K562 (cell line): ENCODE measurements around the gene CD99L2. TPM values are rescaled to one million over a fixed set of nuclear protein-coding genes. Genes with fewer than 3 reads are reported as not detected.
A peak's percentile ranks its signal among the peaks of the same experiment; 100 is the strongest.

ENCODE experiments used
- ATAC-seq: fragments of 200-7000 bp; cut with Tn5 transposase; 3 replicates; pipeline ENCODE4 v1.9.1; 2020; ENCODE audit warnings: moderate library complexity
- BruUV-seq: library from RNA; stranded (reverse); fragments of 400-500 nt; replicated peaks from 2 replicates; lab custom pipeline; 2021; lab: Mats Ljungman, UMichigan
- CTCF ChIA-PET: fragments of 300-600 bp; formaldehyde crosslinking; extraction: SDS; loops from one replicate; lab custom pipeline; 2021; ENCODE audit warnings: low intra/inter-chr PET ratio; lab: Yijun Ruan, JAX
- POLR2A ChIA-PET: fragments of 300-600, 350-650 bp; sonication (Branson Sonifier 250); formaldehyde crosslinking; extraction: SDS; loops from one replicate; lab custom pipeline; 2021; ENCODE audit warnings: antibody characterized with exemption, inconsistent platforms; lab: Yijun Ruan, JAX
- DNase-seq, 4 experiments: peaks; one replicate each; pipeline versions ENCODE4 v3.0.0 to v3.0.0-alpha.2; 2011 to 2018; ENCODE audit warnings: low spot score in 3 of 4, mixed read lengths in 3 of 4; ENCODE audit errors: extremely low read depth in 1 of 4
- FAIRE-seq: peaks from 2 replicates; lab custom pipeline; 2011; peaks lifted over from hg19 to GRCh38; lab: Jason Lieb, UNC
- H2AFZ ChIP-seq: 2 replicates; pipeline ENCODE4 v1.6.0; 2011; ENCODE audit warnings: low read depth, low read length, control low read depth, inconsistent platforms
- H3K27ac ChIP-seq: fragments of 200-600 bp; 3 replicates; pipeline ENCODE4 v1.8.0; 2011; ENCODE audit warnings: low read depth, mild to moderate bottlenecking, control low read depth, inconsistent platforms, low read length, moderate library complexity, mixed read lengths; ENCODE audit errors: extremely low read depth
- H3K27me3 ChIP-seq, 2 experiments: fragments of 300-600 bp in 1 of 2; 2 replicates in 1 of 2; 3 replicates in 1 of 2; pipeline versions ENCODE4 v1.6.0 to v1.8.0; 2011; ENCODE audit warnings: inconsistent platforms in 2 of 2, low read length in 2 of 2, mild to moderate bottlenecking in 1 of 2, mixed read lengths in 1 of 2, moderate library complexity in 1 of 2; ENCODE audit not compliant: control insufficient read depth in 2 of 2, insufficient read depth in 2 of 2
- H3K36me3 ChIP-seq: fragments of 300-600 bp; 3 replicates; pipeline ENCODE4 v1.8.0; 2011; ENCODE audit warnings: mild to moderate bottlenecking, low read length, inconsistent platforms; ENCODE audit not compliant: control insufficient read depth, insufficient read depth
- H3K4me1 ChIP-seq, 2 experiments: fragments of 200-600 bp in 1 of 2; replicated peaks in 1 of 2; 2 replicates in 1 of 2; 3 replicates in 1 of 2; pipeline versions ENCODE4 v1.5.1 to v1.8.0; 2011; ENCODE audit warnings: inconsistent platforms in 2 of 2, low read length in 2 of 2, mild to moderate bottlenecking in 1 of 2, mixed read lengths in 1 of 2, moderate library complexity in 1 of 2; ENCODE audit not compliant: control insufficient read depth in 2 of 2, insufficient read depth in 2 of 2
- H3K4me2 ChIP-seq: 2 replicates; pipeline ENCODE4 v1.6.1; 2011; ENCODE audit warnings: low read length, control low read depth, inconsistent platforms, mixed read lengths; ENCODE audit not compliant: insufficient read depth
- H3K4me3 ChIP-seq: fragments of 200-600 bp; sonication (generic), shearing (Covaris generic); 2 replicates; pipeline ENCODE4 v1.5.1; 2016; ENCODE audit warnings: control low read depth, inconsistent platforms
- H3K79me2 ChIP-seq: fragments of 200-600 bp; 3 replicates; pipeline ENCODE4 v1.8.0; 2011; ENCODE audit warnings: low read length, inconsistent platforms; ENCODE audit not compliant: control insufficient read depth, insufficient read depth
- H3K9ac ChIP-seq, 2 experiments: 2 replicates each; pipeline versions ENCODE4 v1.6.0 to v1.6.1; 2011; ENCODE audit warnings: low read depth in 2 of 2, low read length in 2 of 2, control low read depth in 1 of 2, inconsistent platforms in 1 of 2, mild to moderate bottlenecking in 1 of 2, mixed read lengths in 1 of 2; ENCODE audit not compliant: insufficient read depth in 1 of 2
- H3K9me1 ChIP-seq: one replicate; pipeline ENCODE4 v1.6.0; 2011; ENCODE audit warnings: inconsistent platforms, mild to moderate bottlenecking, low read length, moderate library complexity; ENCODE audit not compliant: control insufficient read depth, insufficient read depth
- H3K9me3 ChIP-seq: replicated peaks from 2 replicates; pipeline ENCODE4 v1.5.1; 2011; ENCODE audit warnings: low read depth, low read length, inconsistent platforms; ENCODE audit not compliant: control insufficient read depth, insufficient read depth
- H4K20me1 ChIP-seq: replicated peaks from 2 replicates; pipeline ENCODE4 v1.6.1; 2011; ENCODE audit warnings: low read length, inconsistent platforms, mixed read lengths; ENCODE audit not compliant: control insufficient read depth, insufficient read depth
- CBFA2T3 ChIP-seq: fragments of 450-650 bp; IDR thresholded peaks from 2 replicates; pipeline ENCODE4 v1.6.1; 2017
- MAX ChIP-seq: sonication (generic); formaldehyde crosslinking; IDR thresholded peaks from 2 replicates; pipeline ENCODE4 v1.9.0; 2022; ENCODE audit warnings: mild to moderate bottlenecking, missing genetic modification reagents
- MNT ChIP-seq, 2 experiments: fragments of 450-650 bp; conservative IDR thresholded peaks; 2 replicates each; pipeline ENCODE4 v1.6.1; 2017; ENCODE audit warnings: mild to moderate bottlenecking in 2 of 2, moderate library complexity in 2 of 2
- NFIC ChIP-seq: fragments of 450-650 bp; IDR thresholded peaks from 2 replicates; pipeline ENCODE4 v1.6.1; 2017; ENCODE audit warnings: mild to moderate bottlenecking, inconsistent platforms
- NFYB ChIP-seq: IDR thresholded peaks from 2 replicates; pipeline ENCODE4 v1.6.1; 2011; ENCODE audit warnings: mild to moderate bottlenecking, moderate library complexity; ENCODE audit not compliant: insufficient read length; ENCODE audit errors: extremely low read depth
- SIRT6 ChIP-seq: IDR thresholded peaks from one replicate; pipeline ENCODE4 v1.6.1; 2012; ENCODE audit warnings: low read depth, mild to moderate bottlenecking, control low read depth, inconsistent platforms, low read length, moderate library complexity
- SMARCE1 ChIP-seq: fragments of 450-650 bp; IDR thresholded peaks from 2 replicates; pipeline ENCODE4 v1.7.1; 2016; ENCODE audit warnings: mild to moderate bottlenecking
- ZC3H8 ChIP-seq: fragments of 450-650 bp; IDR thresholded peaks from 2 replicates; pipeline ENCODE4 v1.6.1; 2017
- ZNF143 ChIP-seq: sonication (generic); formaldehyde crosslinking; IDR thresholded peaks from 2 replicates; pipeline ENCODE4 v1.9.0; 2022; ENCODE audit warnings: mild to moderate bottlenecking, missing genetic modification reagents
- ZNF174 ChIP-seq: fragments of 250-450 bp; sonication (Bioruptor Pico); IDR thresholded peaks from 2 replicates; pipeline ENCODE4 v1.4.0; 2020; ENCODE audit warnings: mild to moderate bottlenecking
- WGBS: fragments of 100-300 bp; shearing (Covaris generic); methylation state at CpG from one replicate; pipeline ENCODE4 v1.1.6; 2016; ENCODE audit warnings: low coverage, mixed read lengths; ENCODE audit not compliant: insufficient coverage; ENCODE audit errors: missing lambda C conversion rate; 5-methylcytosine and 5-hydroxymethylcytosine counted together
- in situ Hi-C: fragments of 300-500 bp; cut with MboI; formaldehyde crosslinking; loops from 4 replicates; pipeline ENCODE4 v1.15.0; 2018; ENCODE audit warnings: inconsistent platforms, mixed read lengths
- intact Hi-C: fragments of 100-400 bp; cut with micrococcal nuclease; formaldehyde crosslinking; loops from 2 replicates; pipeline ENCODE4 v1.14.2; 2022
- polyA plus RNA-seq, 8 experiments: library from polyadenylated mRNA; depleted of rRNA in 4 of 8; stranded (reverse) in 5 of 8; unstranded in 3 of 8; fragments of >200 nt; fragmentation: Nextera tagmentation in 2 of 8; fragmentation: Illumina TruSeq in 1 of 8; extraction: Ambion mirVana in 2 of 8; extraction: Trizol in 1 of 8; gene quantifications; 2 replicates each; pipeline versions ENCODE4 v1.2.1 to v1.2.3, GENCODE V29; 2011 to 2014; ENCODE audit warnings: inconsistent platforms in 1 of 8, missing spikeins in 1 of 8
- total RNA-seq, 7 experiments: library from RNA; depleted of rRNA in 6 of 7; stranded (reverse); fragments of >200 nt in 6 of 7; fragmentation: Illumina TruSeq in 2 of 7; extraction: Trizol in 2 of 7; gene quantifications; 2 replicates each; pipeline versions ENCODE4 v1.2.1 to v1.2.3, GENCODE V29; 2011 to 2021; ENCODE audit warnings: low replicate concordance in 1 of 7
- TF ChIP-seq, protein P1 (sequence below), 2 experiments: IDR thresholded peaks; 2 replicates each; pipeline ENCODE4 v1.6.1; 2011; ENCODE audit warnings: borderline replicate concordance in 1 of 2, control low read depth in 1 of 2, low read depth in 1 of 2, low read length in 1 of 2, mild to moderate bottlenecking in 1 of 2, mixed read lengths in 1 of 2, moderate library complexity in 1 of 2; ENCODE audit not compliant: insufficient read depth in 1 of 2, insufficient read length in 1 of 2, poor library complexity in 1 of 2, severe bottlenecking in 1 of 2; ENCODE audit errors: extremely low read depth in 1 of 2

CD99L2 gene
- total and polyA plus RNA-seq, 9 of the 15 experiments (the other 6 are each of a cell fraction or from before 2014, with no cell fraction given) = 0.76 to 19.0 (median 11.9) TPM

GRCh38 chrX:150767475-150768131, 130.9 kb downstream of the CD99L2 start (continued):
- TF ChIP-seq MNT (conservative IDR thresholded peaks at IDR 0.05) = 0 out of 4 replicates have a peak, but pooled peaks of 1 of the 2 experiments have one; percentile 37
- peak; percentile 29; the same call in 1 of the 2 replicates for TF ChIP-seq MAX (CRISPR knock-in tag)
- no peak for TF ChIP-seq ZC3H8

DNA sequence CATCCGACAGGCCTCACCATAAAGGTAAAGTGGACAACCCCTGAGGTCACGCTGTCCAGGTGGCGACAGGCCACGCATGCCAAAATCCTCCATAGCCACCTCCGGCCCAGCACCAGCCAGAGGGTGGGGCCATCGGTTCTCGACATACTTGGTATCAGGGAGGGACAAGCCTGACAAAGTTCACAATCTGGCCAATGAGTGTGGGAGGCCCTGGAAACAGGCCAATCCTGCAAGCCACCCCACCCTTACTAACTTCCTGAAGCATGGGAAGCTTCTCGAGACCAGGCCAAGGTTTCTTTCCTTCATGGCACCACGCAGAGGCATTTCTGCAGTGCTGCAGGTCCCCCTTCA, 131.4 kb downstream of the CD99L2 start:
- FAIRE-seq = peak; percentile 80
- peak; percentile 86 for ATAC-seq
- TF ChIP-seq NFIC = peak; percentile 64
- TF ChIP-seq NFYB = peak; percentile 51
- no peak for TF ChIP-seq ZNF174 (CRISPR knock-in tag)
- TF ChIP-seq SIRT6 = no peak
- TF ChIP-seq SMARCE1 = no peak
- TF ChIP-seq, protein P1, sequence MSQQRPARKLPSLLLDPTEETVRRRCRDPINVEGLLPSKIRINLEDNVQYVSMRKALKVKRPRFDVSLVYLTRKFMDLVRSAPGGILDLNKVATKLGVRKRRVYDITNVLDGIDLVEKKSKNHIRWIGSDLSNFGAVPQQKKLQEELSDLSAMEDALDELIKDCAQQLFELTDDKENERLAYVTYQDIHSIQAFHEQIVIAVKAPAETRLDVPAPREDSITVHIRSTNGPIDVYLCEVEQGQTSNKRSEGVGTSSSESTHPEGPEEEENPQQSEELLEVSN (IDR thresholded peaks at IDR 0.05; ENCODE audit: borderline replicate concordance in 1 of 2, extremely low read depth in 1 of 2, insufficient read depth in 1 of 2, insufficient read length in 1 of 2, low read depth in 1 of 2, low read length in 1 of 2, poor library complexity in 1 of 2, severe bottlenecking in 1 of 2) = peak in 1 of 2 experiments; percentile 6
- no peak for TF ChIP-seq ZNF143 (CRISPR knock-in tag)
- TF ChIP-seq CBFA2T3 = peak; percentile 16; the same call in 1 of the 2 replicates
- Histone ChIP-seq H3K36me3 (peaks cover 10% of the 10 kb centered on the region; the same call in 2 of the 3 replicates), H3K9me3 (no peaks in the 10 kb centered on the region), H3K79me2 (no peaks in the 10 kb centered on the region), H3K9ac (peak overlapping the region in 1 of 2 experiments; percentile 70; a peak in 2 of 4 replicates), H3K27ac (peak overlapping the region; percentile 47; the same call in 2 of the 3 replicates), H4K20me1 (no peaks in the 10 kb centered on the region), H2AFZ (peak overlapping the region; percentile 72), H3K4me2 (peak overlapping the region; percentile 60), H3K4me3 (no peak overlapping the region), H3K27me3 (no peaks in the 10 kb centered on the region), H3K4me1 (peaks cover 16 to 26% of the 10 kb centered on the region in 2 experiments; a peak in 4 of 5 replicates), H3K9me1 (no peaks in the 10 kb centered on the region)
- ChIA-PET POLR2A (interaction anchor here (0.6 kb wide), 1 partner anchor 409 kb away, joined by 3 read pairs; no protein-coding TSS in a partner anchor), CTCF (no interaction called here)
- in situ Hi-C loops (loop anchor here (25.0 kb wide), 1 partner anchor 920 kb away; the partner anchor contains the start of gene PRRG3), intact Hi-C loops (loop anchor here (1.0 kb wide), 1 partner anchor 315 kb away; no protein-coding TSS in a partner anchor)
- peak; percentile 63 to 69 (median 66) for DNase-seq
- BruUV-seq = no TSS peak
- WGBS = 50% methylated on average over 9 of the region's 9 CpGs
